ENCODE results near the gene CAMTA2. TPM values are rescaled to one million over a fixed set of nuclear protein-coding genes. Genes with fewer than 3 reads are reported as not detected.

CAMTA2 gene
- polyA plus RNA-seq, 3 donors = 7.1 to 88.9 (median 7.6) TPM

DNA sequence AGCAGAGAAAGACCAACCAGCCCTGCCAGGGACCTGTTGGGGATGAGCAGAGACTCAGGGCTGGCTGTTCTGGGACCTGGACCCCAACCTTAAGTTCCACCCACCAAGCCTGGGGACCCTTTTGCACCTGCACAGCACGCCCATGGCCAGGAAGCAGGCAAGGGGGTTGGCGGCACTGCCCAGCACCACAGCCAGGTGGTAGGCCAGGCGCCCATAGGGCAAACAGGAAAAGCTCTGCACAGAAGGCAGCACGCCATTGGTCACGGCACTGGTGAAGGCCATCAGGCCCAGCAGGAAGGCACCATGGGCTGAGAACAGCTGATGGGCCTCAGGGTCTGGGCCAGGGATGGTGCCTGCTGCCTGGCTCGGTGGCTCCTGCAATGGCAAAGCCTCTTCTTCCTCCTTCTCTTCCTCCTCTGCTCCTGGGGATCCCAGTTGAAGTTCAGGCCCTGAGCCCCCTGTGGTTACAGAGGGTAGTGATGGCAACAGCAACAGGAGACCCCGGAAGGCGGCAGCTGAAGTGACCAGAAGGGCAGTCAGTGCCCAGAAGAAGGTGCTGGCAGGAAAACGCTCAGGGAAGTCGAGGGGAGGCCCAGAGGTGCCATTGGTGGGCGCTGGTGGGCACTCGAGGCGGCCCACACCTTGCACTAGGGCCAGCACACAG, 46.0 kb upstream of the CAMTA2 start:
- Mint-ChIP-seq H3K36me3 (no peaks in the 10 kb centered on the region), H3K4me3 (no peak overlapping the region), H3K4me1 (peaks cover 26% of the 10 kb centered on the region), H3K9me3 (peaks cover 0 to 3% (median 0%) of the 10 kb centered on the region in 7 donors), H3K27ac (peak overlapping the region in 1 of 7 donors; percentile 14), H3K27me3 (ENCODE audit: low read depth in 3 of 3) (peaks cover 13 to 42% (median 28%) of the 10 kb centered on the region in 3 donors)
- Histone ChIP-seq H3K27me3 (ENCODE audit: control insufficient read depth in 2 of 2, insufficient read depth in 2 of 2, low read length in 2 of 2) (peaks cover 2 to 20% of the 10 kb centered on the region in 2 donors), H3K4me2 (replicated peaks; ENCODE audit: extremely low read depth, low read length, poor library complexity, severe bottlenecking) (no peak overlapping the region), H3K9ac (ENCODE audit: insufficient read depth, low read length, poor library complexity, severe bottlenecking) (no peak overlapping the region), H3K9me3 (replicated peaks in 1 of 2; ENCODE audit: control insufficient read depth in 1 of 2, insufficient read depth in 1 of 2, low read length in 2 of 2) (no peaks in the 10 kb centered on the region), H3K4me3 (replicated peaks in 1 of 3; ENCODE audit: low read depth in 2 of 3, low read length in 3 of 3) (no peak overlapping the region), H3K4me1 (ENCODE audit: control insufficient read depth in 1 of 2, insufficient read depth in 2 of 2, low read length in 2 of 2) (peaks cover 21 to 26% of the 10 kb centered on the region in 2 donors), H3K36me3 (replicated peaks in 1 of 2; ENCODE audit: control insufficient read depth in 1 of 2, insufficient read depth in 2 of 2, low read length in 2 of 2) (no peaks in the 10 kb centered on the region), H3K79me2 (ENCODE audit: insufficient read depth, low read length) (no peaks in the 10 kb centered on the region), H4K20me1 (ENCODE audit: insufficient read depth, low read length) (no peaks in the 10 kb centered on the region), H3K27ac (ENCODE audit: low read depth in 1 of 2, low read length in 2 of 2) (no peak overlapping the region), H2AFZ (ENCODE audit: insufficient read depth, low read depth, low read length, poor library complexity, severe bottlenecking) (no peak overlapping the region)
- TF ChIP-seq, protein P1, sequence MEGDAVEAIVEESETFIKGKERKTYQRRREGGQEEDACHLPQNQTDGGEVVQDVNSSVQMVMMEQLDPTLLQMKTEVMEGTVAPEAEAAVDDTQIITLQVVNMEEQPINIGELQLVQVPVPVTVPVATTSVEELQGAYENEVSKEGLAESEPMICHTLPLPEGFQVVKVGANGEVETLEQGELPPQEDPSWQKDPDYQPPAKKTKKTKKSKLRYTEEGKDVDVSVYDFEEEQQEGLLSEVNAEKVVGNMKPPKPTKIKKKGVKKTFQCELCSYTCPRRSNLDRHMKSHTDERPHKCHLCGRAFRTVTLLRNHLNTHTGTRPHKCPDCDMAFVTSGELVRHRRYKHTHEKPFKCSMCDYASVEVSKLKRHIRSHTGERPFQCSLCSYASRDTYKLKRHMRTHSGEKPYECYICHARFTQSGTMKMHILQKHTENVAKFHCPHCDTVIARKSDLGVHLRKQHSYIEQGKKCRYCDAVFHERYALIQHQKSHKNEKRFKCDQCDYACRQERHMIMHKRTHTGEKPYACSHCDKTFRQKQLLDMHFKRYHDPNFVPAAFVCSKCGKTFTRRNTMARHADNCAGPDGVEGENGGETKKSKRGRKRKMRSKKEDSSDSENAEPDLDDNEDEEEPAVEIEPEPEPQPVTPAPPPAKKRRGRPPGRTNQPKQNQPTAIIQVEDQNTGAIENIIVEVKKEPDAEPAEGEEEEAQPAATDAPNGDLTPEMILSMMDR (IDR thresholded peaks at IDR 0.05) = no peak
- 92% methylated on average over 12 of the region's 13 CpGs for whole genome bisulfite sequencing (ENCODE audit: insufficient coverage)
- intact Hi-C loops (cut with micrococcal nuclease) = loop anchor here in 1 of 2 donors (5.0 kb wide), 1 partner anchor 36 kb away; the partner anchor contains the start of genes INCA1 and KIF1C
- no peak for DNase-seq

DNA sequence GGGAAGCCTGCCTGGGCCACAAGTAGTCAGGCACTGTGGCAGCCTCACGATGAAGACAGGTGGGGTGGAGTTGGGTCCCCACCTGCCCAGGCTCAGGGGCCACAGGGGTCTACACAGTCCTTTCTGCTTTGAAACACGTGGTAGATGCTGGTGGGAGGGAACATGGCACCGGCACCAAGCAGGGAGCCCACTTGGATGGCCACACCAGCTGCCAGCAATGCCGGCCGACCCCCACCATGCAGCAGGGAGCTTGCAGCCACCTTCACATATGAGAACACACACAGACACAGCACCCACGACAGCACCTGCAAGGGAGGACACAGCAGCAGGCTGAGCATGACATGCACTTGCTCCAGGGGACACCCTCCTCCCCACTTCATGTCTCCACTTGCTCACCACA, 45.4 kb upstream of the CAMTA2 start:
- TF ChIP-seq, protein P1 (IDR thresholded peaks at IDR 0.05) = no peak
- Histone ChIP-seq H3K4me2 (replicated peaks; ENCODE audit: extremely low read depth, low read length, poor library complexity, severe bottlenecking) (no peak overlapping the region), H4K20me1 (ENCODE audit: insufficient read depth, low read length) (no peaks in the 10 kb centered on the region), H3K79me2 (ENCODE audit: insufficient read depth, low read length) (no peaks in the 10 kb centered on the region), H3K27ac (ENCODE audit: low read depth in 1 of 2, low read length in 2 of 2) (no peak overlapping the region), H2AFZ (ENCODE audit: insufficient read depth, low read depth, low read length, poor library complexity, severe bottlenecking) (no peak overlapping the region), H3K9ac (ENCODE audit: insufficient read depth, low read length, poor library complexity, severe bottlenecking) (no peak overlapping the region), H3K27me3 (ENCODE audit: control insufficient read depth in 2 of 2, insufficient read depth in 2 of 2, low read length in 2 of 2) (peaks cover 2 to 20% of the 10 kb centered on the region in 2 donors), H3K4me1 (ENCODE audit: control insufficient read depth in 1 of 2, insufficient read depth in 2 of 2, low read length in 2 of 2) (peaks cover 21 to 26% of the 10 kb centered on the region in 2 donors), H3K36me3 (replicated peaks in 1 of 2; ENCODE audit: control insufficient read depth in 1 of 2, insufficient read depth in 2 of 2, low read length in 2 of 2) (no peaks in the 10 kb centered on the region), H3K4me3 (replicated peaks in 1 of 3; ENCODE audit: low read depth in 2 of 3, low read length in 3 of 3) (no peak overlapping the region), H3K9me3 (replicated peaks in 1 of 2; ENCODE audit: control insufficient read depth in 1 of 2, insufficient read depth in 1 of 2, low read length in 2 of 2) (no peaks in the 10 kb centered on the region)
- peak overlapping the region in 3 of 7 donors; percentile 14 to 46 (median 28) for H3K27ac Mint-ChIP-seq
- H3K4me1 Mint-ChIP-seq = peaks cover 30% of the 10 kb centered on the region
- no peak overlapping the region for H3K4me3 Mint-ChIP-seq
- H3K9me3 Mint-ChIP-seq = peaks cover 0 to 3% (median 0%) of the 10 kb centered on the region in 7 donors
- peaks cover 13 to 39% (median 28%) of the 10 kb centered on the region in 3 donors for H3K27me3 Mint-ChIP-seq (ENCODE audit: low read depth in 3 of 3)
- WGBS (ENCODE audit: insufficient coverage) = 100% methylated on average over 3 of the region's 6 CpGs
- no peak for DNase-seq
- no peaks in the 10 kb centered on the region for H3K36me3 Mint-ChIP-seq
- intact Hi-C loops (cut with micrococcal nuclease) = loop anchor here in 1 of 2 donors (5.0 kb wide), 1 partner anchor 36 kb away; the partner anchor contains the start of genes INCA1 and KIF1C
